Esophagus squamous epithelium (tissue), 4 donors: ENCODE results near the gene TRAK1.

Experiments
- POLR2A ChIP-seq, 4 donors: fragments of 450-650 bp; IDR thresholded peaks; one replicate each; pipeline ENCODE4 v1.6.1; 2017; ENCODE audit warnings: antibody characterized with exemption in 4 of 4, mild to moderate bottlenecking in 4 of 4, moderate library complexity in 3 of 4
- TF ChIP-seq, protein P1 (sequence below), 6 experiments: fragments of 450-650 bp in 4 of 6; fragments of 200-600 bp in 2 of 6; sonication (generic) in 2 of 6; IDR thresholded peaks; one replicate each; pipeline ENCODE4 v1.5.1; 2016 to 2019; ENCODE audit warnings: antibody characterized with exemption in 6 of 6, mild to moderate bottlenecking in 4 of 6, moderate library complexity in 4 of 6

DNA sequence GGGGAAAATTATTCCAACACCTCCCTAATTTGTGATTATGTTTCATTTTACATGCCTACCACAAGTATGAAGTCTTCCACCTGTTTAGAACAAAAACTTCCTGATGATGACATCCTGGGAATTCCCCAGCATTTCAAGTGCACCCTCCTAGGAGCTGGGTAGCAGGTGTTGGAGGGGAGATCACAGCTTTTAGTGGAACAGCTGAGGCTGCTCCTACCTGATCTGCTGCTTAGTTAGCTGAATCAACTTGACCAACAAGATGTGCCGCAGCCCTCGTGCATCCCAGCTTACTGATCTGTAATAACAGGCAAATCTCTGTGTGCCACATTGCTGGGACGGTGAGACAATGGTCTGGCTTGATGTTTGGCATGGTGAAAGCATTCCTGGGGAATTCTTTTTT lies 29.7 kb downstream of the TRAK1 start:
- TF ChIP-seq, protein P1, sequence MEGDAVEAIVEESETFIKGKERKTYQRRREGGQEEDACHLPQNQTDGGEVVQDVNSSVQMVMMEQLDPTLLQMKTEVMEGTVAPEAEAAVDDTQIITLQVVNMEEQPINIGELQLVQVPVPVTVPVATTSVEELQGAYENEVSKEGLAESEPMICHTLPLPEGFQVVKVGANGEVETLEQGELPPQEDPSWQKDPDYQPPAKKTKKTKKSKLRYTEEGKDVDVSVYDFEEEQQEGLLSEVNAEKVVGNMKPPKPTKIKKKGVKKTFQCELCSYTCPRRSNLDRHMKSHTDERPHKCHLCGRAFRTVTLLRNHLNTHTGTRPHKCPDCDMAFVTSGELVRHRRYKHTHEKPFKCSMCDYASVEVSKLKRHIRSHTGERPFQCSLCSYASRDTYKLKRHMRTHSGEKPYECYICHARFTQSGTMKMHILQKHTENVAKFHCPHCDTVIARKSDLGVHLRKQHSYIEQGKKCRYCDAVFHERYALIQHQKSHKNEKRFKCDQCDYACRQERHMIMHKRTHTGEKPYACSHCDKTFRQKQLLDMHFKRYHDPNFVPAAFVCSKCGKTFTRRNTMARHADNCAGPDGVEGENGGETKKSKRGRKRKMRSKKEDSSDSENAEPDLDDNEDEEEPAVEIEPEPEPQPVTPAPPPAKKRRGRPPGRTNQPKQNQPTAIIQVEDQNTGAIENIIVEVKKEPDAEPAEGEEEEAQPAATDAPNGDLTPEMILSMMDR (IDR thresholded peaks at IDR 0.05): no peak
- no peak for TF ChIP-seq POLR2A (IDR thresholded peaks at IDR 0.05)
